Suprapubic skin (tissue), 4 donors: ENCODE results near the gene TFPI. TPM values are rescaled to one million over a fixed set of nuclear protein-coding genes. Genes with fewer than 3 reads are reported as not detected.

ENCODE experiments used
- DNase-seq, 2 donors: peaks; one replicate each; pipeline ENCODE4 v3.0.0-alpha.2; 2019; ENCODE audit warnings: low spot score in 2 of 2
- H3K27ac ChIP-seq: fragments of 200-600 bp; sonication (generic); one replicate; pipeline ENCODE4 v1.5.1; 2019
- H3K27me3 ChIP-seq: fragments of 200-600 bp; sonication (generic); one replicate; pipeline ENCODE4 v1.5.1; 2019
- H3K36me3 ChIP-seq: fragments of 200-600 bp; sonication (generic); one replicate; pipeline ENCODE4 v1.5.1; 2019
- H3K4me1 ChIP-seq: fragments of 200-600 bp; sonication (generic); one replicate; pipeline ENCODE4 v1.5.1; 2019
- H3K4me3 ChIP-seq: fragments of 200-600 bp; sonication (generic); one replicate; pipeline ENCODE4 v1.5.1; 2019; ENCODE audit warnings: mild to moderate bottlenecking
- H3K9me3 ChIP-seq: fragments of 200-600 bp; sonication (generic); one replicate; pipeline ENCODE4 v1.5.1; 2019
- EP300 ChIP-seq: sonication (generic); formaldehyde crosslinking; IDR thresholded peaks from one replicate; pipeline ENCODE4 v1.6.1; 2017; ENCODE audit warnings: antibody characterized with exemption
- POLR2A ChIP-seq, 2 donors: fragments of 450-650 bp; IDR thresholded peaks; one replicate each; pipeline ENCODE4 v1.6.1; 2017; ENCODE audit warnings: antibody characterized with exemption in 2 of 2, mild to moderate bottlenecking in 2 of 2, moderate library complexity in 2 of 2
- POLR2AphosphoS5 ChIP-seq, 3 donors: sonication (generic); formaldehyde crosslinking; IDR thresholded peaks; one replicate each; pipeline ENCODE4 v1.6.1; 2017; ENCODE audit warnings: antibody characterized with exemption in 3 of 3
- WGBS: methylation state at CpG from one replicate; pipeline ENCODE4 v1.1.5; 2018; 5-methylcytosine and 5-hydroxymethylcytosine counted together
- total RNA-seq, 4 donors: library from RNA; depleted of rRNA; stranded (reverse); fragments of >200 nt; gene quantifications; one replicate each; pipeline ENCODE4 v1.1.0, GENCODE V29; 2016
- TF ChIP-seq, protein P1 (sequence below), 2 donors: fragments of 200-600 bp in 1 of 2; fragments of 450-650 bp in 1 of 2; sonication (generic) in 1 of 2; IDR thresholded peaks; one replicate each; pipeline ENCODE4 v1.5.1; 2016 to 2019; ENCODE audit warnings: antibody characterized with exemption in 2 of 2, mild to moderate bottlenecking in 1 of 2, moderate library complexity in 1 of 2

TFPI gene
- total RNA-seq, 4 donors from 2014 or later = 6.3 to 23.1 (median 18.0) TPM

DNA sequence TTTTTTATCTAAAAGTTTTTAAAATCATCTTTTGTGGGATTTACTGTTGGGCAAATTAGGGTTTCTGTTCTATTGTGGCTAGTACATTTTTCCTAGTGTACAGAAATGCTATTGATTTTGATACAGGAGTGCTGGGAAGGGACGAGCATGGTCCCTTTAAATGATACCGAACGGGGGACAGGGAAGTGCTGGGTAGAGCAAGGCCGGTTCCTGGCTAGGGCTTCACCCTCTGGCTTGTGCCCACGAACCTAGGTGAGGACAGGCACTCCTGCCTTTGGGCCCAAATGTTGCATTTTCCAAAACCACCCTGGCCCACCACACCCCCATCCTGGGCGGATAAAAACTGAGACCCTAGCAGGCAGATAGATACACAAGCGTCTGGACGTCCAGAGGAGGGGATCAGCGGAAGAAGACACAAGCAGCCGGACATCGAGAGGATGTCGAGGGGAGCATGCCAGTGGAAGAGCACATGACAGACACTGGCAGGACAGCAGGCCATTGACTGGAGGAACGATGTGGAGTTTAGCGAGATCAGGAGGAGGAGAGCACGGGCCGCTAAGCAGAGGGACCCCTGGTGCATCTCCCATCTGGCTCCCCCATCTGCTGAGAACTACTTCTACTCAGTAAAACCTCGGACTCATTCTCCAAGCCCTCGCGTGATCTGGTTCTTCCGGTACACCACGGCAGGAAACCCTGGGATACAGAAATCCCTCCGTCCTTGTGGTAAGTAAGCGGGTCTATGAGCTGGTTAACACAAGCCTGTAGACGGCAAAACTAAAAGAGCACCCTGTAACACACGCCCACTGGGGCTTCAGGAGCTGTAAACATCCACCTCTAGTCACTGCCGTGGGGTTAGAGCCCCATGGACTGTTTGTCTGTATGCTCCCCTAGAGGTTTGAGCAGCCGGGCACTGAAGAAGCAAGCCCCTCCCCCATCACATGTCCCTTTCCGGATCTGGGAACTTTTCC is 92.7 kb downstream of the TFPI start:
- Histone ChIP-seq H3K27ac (no peak overlapping the region), H3K27me3 (no peaks in the 10 kb centered on the region), H3K9me3 (no peaks in the 10 kb centered on the region), H3K4me1 (no peaks in the 10 kb centered on the region), H3K36me3 (no peaks in the 10 kb centered on the region), H3K4me3 (no peak overlapping the region)
- DNase-seq = no peak
- 86% methylated on average over 28 of the region's 28 CpGs for WGBS
- no peak for TF ChIP-seq EP300
- TF ChIP-seq POLR2AphosphoS5 (IDR thresholded peaks at IDR 0.05) = no peak
- TF ChIP-seq POLR2A (IDR thresholded peaks at IDR 0.05) = no peak
- TF ChIP-seq, protein P1, sequence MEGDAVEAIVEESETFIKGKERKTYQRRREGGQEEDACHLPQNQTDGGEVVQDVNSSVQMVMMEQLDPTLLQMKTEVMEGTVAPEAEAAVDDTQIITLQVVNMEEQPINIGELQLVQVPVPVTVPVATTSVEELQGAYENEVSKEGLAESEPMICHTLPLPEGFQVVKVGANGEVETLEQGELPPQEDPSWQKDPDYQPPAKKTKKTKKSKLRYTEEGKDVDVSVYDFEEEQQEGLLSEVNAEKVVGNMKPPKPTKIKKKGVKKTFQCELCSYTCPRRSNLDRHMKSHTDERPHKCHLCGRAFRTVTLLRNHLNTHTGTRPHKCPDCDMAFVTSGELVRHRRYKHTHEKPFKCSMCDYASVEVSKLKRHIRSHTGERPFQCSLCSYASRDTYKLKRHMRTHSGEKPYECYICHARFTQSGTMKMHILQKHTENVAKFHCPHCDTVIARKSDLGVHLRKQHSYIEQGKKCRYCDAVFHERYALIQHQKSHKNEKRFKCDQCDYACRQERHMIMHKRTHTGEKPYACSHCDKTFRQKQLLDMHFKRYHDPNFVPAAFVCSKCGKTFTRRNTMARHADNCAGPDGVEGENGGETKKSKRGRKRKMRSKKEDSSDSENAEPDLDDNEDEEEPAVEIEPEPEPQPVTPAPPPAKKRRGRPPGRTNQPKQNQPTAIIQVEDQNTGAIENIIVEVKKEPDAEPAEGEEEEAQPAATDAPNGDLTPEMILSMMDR (IDR thresholded peaks at IDR 0.05) = no peak

DNA sequence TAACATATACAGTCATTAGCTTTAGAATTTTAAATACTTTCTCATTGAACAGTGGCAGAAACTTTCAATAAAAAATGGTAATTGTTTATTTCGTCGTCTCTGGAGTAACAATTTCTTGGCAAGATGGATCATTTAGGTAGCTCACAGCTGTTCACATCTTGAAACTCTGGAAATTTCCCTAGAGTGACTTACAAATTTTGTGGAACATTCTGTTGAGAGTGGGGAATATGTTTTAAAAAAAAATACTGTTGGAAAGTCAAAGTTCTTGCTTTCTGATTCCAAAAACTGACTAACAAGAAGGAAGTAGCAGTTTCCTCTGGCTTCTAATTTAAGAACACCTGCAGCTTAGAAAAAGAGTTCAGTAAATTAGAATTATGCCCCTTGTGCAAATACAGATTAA is 95.0 kb downstream of the TFPI start:
- no peaks in the 10 kb centered on the region for H3K27me3 ChIP-seq
- no peaks in the 10 kb centered on the region for H3K9me3 ChIP-seq
- no peaks in the 10 kb centered on the region for H3K4me1 ChIP-seq
- no peak overlapping the region for H3K4me3 ChIP-seq
- 37% methylated on average over 2 of the region's 2 CpGs for WGBS
- TF ChIP-seq, protein P1 (IDR thresholded peaks at IDR 0.05) = no peak
- TF ChIP-seq POLR2AphosphoS5 (IDR thresholded peaks at IDR 0.05) (no peak), EP300 (no peak), POLR2A (IDR thresholded peaks at IDR 0.05) (no peak)
- H3K27ac ChIP-seq = no peak overlapping the region
- no peak for DNase-seq
- H3K36me3 ChIP-seq = no peaks in the 10 kb centered on the region

DNA sequence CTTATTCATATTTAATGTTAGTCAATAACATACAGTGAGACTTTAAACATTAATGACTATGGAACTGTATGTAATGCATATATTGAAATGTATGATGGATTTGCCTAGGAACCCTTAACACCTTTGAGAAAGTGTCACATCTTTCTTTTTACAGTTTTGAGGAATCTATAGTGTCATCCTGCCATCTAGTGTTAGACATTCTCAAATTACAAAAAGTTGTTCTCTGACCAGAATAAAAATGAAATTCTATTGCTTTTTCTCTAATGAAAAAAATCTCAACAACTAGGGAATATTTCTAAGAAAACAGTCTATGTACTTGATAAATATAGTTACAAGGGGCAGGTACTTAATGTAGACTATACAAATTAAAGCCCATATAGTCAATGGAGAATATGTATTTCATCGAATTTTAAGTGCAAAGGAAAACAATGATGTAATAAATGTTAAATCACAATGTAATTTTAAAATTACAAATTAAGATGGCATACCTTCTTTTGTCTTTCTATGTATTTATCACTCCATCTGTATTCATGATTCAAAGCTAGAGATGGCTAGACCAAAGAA is 101.1 kb downstream of the TFPI start:
- H3K27me3 ChIP-seq = no peaks in the 10 kb centered on the region
- no peaks in the 10 kb centered on the region for H3K4me1 ChIP-seq
- H3K4me3 ChIP-seq = no peak overlapping the region
- TF ChIP-seq EP300 = no peak
- TF ChIP-seq POLR2A (IDR thresholded peaks at IDR 0.05) = no peak
- no peak for TF ChIP-seq POLR2AphosphoS5 (IDR thresholded peaks at IDR 0.05)
- TF ChIP-seq, protein P1 (IDR thresholded peaks at IDR 0.05) = no peak
- WGBS = 87% methylated on average over 1 of the region's 1 CpG
- no peak for DNase-seq
- H3K27ac ChIP-seq = no peak overlapping the region
- no peaks in the 10 kb centered on the region for H3K36me3 ChIP-seq
- no peaks in the 10 kb centered on the region for H3K9me3 ChIP-seq

DNA sequence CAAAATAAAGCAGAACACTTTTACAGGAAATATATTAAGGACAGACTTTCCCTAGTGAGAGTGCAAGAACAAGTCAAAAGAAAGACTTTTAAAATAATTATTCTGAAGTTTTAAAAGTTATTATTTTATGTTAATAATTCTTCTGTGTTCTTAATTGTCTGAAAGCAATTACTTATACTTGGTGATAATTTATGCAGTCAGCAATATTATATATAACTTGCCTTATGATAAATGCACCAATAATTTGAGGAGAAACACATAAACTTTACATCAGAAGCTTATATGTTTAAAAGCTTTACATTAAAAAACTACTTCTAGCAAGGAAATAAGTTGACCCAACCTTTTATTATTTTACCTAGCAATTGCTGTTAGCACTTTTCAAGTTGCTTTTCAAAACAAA is 102.7 kb downstream of the TFPI start:
- Histone ChIP-seq H3K36me3 (no peaks in the 10 kb centered on the region), H3K27ac (no peak overlapping the region), H3K9me3 (no peaks in the 10 kb centered on the region), H3K27me3 (no peaks in the 10 kb centered on the region), H3K4me3 (no peak overlapping the region), H3K4me1 (no peaks in the 10 kb centered on the region)
- no peak for TF ChIP-seq EP300
- TF ChIP-seq POLR2AphosphoS5 (IDR thresholded peaks at IDR 0.05) = no peak
- TF ChIP-seq, protein P1 (IDR thresholded peaks at IDR 0.05) = no peak
- TF ChIP-seq POLR2A (IDR thresholded peaks at IDR 0.05) = no peak
- DNase-seq = no peak

DNA sequence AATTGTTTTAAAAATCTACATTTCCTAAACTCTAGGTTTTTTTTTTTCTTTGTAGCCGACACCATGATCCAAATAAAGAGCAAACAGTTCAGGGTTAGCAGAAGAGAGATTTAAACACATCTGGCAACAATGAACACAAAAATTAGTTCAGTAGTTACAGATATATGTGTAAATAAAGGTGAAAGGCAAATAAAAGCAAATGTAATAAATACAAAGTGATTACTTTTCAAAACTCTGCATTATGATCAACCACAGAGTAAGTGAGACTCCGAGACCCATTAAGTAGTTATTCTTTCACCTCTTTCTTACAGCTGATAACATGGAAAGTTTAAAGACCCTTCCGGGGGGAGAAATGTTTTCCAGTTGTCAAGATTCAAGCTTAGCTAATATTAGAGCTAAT is 106.9 kb downstream of the TFPI start:
- Histone ChIP-seq H3K4me3 (peak overlapping the region; percentile 39), H3K4me1 (peaks cover 5% of the 10 kb centered on the region), H3K9me3 (no peaks in the 10 kb centered on the region), H3K27me3 (no peaks in the 10 kb centered on the region), H3K36me3 (no peaks in the 10 kb centered on the region), H3K27ac (peak overlapping the region; percentile 48)
- DNase-seq = no peak
- WGBS = 28% methylated on average over 3 of the region's 3 CpGs
- TF ChIP-seq EP300 (no peak), POLR2AphosphoS5 (IDR thresholded peaks at IDR 0.05) (no peak), POLR2A (IDR thresholded peaks at IDR 0.05) (no peak)
- TF ChIP-seq, protein P1 (IDR thresholded peaks at IDR 0.05) = no peak
